Measurements from ENCODE around the gene SLC48A1.
"Not testable (repeated sequence)": the region's sequence is repeated elsewhere in the genome, so short reads cannot be mapped to it uniquely, and the experiment has no call there.

SLC48A1 gene

GRCh38 chr12:47795121-47795813 lies 22.2 kb downstream of the SLC48A1 start:
- DNase-seq = no peak

GRCh38 chr12:47795814-47796411 lies 22.9 kb downstream of the SLC48A1 start:
- no peak for DNase-seq

GRCh38 chr12:47797441-47797840 lies 24.4 kb downstream of the SLC48A1 start:
- DNase-seq = no peak

- DNase-seq = no peak
Measured at GRCh38 chr12:47798382-47798948, 25.4 kb downstream of the SLC48A1 start.

- no peak for DNase-seq
Measured at GRCh38 chr12:47799357-47799955, 26.4 kb downstream of the SLC48A1 start.

GRCh38 chr12:47800582-47800981 lies 27.5 kb downstream of the SLC48A1 start:
- no peak for DNase-seq

- no peak for DNase-seq
Measured at GRCh38 chr12:47801170-47801903, 28.3 kb downstream of the SLC48A1 start.

- no peak for DNase-seq
Measured at GRCh38 chr12:47801904-47802246, 28.8 kb downstream of the SLC48A1 start.

GRCh38 chr12:47802312-47802711 lies 29.3 kb downstream of the SLC48A1 start:
- no peak for DNase-seq

- no peak for DNase-seq
Measured at GRCh38 chr12:47803191-47803875, 30.3 kb downstream of the SLC48A1 start.

- no peak for DNase-seq
Measured at GRCh38 chr12:47804171-47804570, 31.1 kb downstream of the SLC48A1 start.

GRCh38 chr12:47805417-47805816 lies 32.4 kb downstream of the SLC48A1 start:
- no peak for DNase-seq

- no peak for DNase-seq
Measured at GRCh38 chr12:47807338-47807737, 34.3 kb downstream of the SLC48A1 start.

GRCh38 chr12:47808050-47808449 lies 35.0 kb downstream of the SLC48A1 start:
- peak; percentile 27 for DNase-seq

- peak; percentile 74 for DNase-seq
Measured at GRCh38 chr12:47808574-47809365, 35.7 kb downstream of the SLC48A1 start.

- not testable (repeated sequence) for DNase-seq
Measured at GRCh38 chr12:47809518-47809917, 36.5 kb downstream of the SLC48A1 start.

- no peak for DNase-seq
Measured at GRCh38 chr12:47811072-47811396, 38.0 kb downstream of the SLC48A1 start.

- peak; percentile 85 for DNase-seq
Measured at GRCh38 chr12:47811581-47812484, 38.8 kb downstream of the SLC48A1 start.

- DNase-seq = peak; percentile 95
Measured at GRCh38 chr12:47812797-47813510, 39.9 kb downstream of the SLC48A1 start.

- DNase-seq = peak; percentile 66
Measured at GRCh38 chr12:47813511-47814196, 40.6 kb downstream of the SLC48A1 start.

Data from EL (cell line).